NCI-H748 treated with DMSO at 0.1 percent for 48 hours (cell line): ENCODE measurements around the gene RBKS.
"Not testable (repeated sequence)": the region's sequence is repeated elsewhere in the genome, so short reads cannot be mapped to it uniquely, and the experiment has no call there.

Experiments used
- DNase-seq: peaks from one replicate; lab custom pipeline; 2025; lab: John Stamatoyannopoulos, UW

RBKS gene

DNA sequence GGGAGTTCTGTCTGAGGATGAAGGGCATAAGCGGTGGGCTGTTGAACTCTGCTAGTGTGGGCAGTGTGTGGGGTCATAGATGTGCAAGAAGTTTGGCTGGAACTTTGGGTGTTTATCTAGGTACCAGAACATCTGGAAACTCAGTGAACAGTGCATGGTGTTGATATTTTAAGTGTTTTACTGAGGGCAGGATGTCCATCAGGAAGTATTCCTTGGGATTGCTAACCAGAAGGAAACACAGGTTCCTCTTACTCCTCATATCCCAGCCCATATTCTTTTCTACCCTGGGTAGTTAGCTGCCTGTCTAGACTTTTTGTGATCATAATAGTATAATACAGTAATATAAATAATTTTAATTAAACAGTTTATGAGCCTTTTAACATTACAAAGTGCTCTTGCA, 15.9 kb upstream of the RBKS start:
- DNase-seq, result no peak

DNA sequence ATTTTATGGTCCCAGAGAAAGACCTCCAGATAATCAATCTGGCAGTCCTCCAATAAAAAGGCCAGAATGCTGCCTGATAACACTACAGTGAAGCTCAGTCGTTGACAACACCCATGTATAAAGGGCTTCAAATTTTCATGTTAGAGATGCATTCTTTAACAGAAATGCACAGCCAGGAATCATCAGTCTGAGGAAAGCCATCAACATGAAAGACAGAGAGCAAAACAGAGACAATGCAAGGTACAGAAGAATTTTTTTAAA, 14.1 kb upstream of the RBKS start:
- no peak for DNase-seq

DNA sequence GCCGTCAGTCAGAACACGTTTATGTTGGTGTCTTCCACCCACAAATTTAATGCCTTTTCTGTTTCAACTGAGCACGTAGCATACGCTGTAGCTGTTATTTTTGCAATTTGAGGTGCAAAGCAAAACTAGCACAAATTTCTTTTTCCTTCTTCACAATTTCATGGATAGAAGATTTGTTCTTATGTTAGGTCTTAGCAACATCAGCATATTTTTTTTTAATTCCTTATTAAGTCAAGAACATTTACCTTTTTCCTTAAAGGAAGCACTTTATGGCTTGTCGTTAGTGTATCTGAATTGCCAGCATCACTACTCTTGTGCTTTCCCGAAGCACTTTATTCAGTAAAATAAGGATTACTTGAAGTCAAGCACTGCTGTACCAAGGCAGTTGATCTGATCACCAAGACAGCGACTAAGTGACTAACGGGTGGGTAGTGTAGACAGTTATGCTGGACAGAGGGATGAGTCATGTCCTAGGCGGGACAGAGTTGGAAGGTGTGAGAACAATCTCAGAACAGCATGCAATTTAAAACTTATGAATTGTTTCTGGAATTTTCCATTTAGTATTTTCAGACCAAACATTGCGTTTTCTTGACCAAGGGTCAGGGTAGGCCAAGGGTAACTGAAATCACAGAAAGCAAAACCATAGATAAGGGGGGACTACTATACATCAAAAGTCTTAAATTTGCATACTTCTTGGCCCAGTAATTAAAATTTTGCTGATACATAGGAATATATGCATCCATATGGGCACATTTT, 13.6 kb upstream of the RBKS start:
- DNase-seq, result no peak

DNA sequence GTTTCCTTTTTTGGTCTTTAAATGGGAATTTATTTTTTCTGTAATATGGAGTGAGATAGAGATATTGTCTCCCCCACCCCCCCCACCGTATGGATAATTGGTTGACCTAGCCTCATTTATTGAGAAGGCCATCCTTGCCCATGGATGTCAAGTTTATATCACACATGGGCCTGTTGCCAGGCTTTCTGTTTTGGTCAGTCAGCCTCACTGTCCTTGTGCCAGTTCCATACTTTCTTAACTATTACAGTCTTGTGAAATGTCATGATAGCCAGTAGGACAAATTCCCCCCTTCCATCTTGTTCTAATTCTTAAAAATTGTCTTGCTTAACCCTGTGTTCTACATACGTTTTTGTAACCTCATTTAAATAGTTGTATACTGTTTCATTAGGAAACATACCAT, 12.8 kb upstream of the RBKS start:
- DNase-seq, result no peak

DNA sequence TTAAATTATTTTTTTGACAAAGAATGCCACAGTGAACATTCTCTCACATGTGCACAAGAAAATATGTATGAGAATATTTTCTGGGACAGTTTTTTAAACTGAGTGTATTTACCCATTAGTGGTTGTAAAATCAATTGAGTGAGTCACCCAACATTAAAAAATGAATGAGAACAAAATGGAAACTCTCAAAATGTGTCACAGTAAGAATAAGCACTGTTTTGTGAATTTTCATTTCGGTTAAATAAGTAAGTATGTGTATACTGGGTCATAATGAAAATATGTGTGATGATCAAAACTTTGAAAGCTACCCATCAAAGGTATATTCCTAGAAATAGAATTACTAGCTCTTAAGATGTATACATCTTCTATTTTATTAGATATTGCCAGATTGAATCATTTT, 11.9 kb upstream of the RBKS start:
- DNase-seq, result no peak

DNA sequence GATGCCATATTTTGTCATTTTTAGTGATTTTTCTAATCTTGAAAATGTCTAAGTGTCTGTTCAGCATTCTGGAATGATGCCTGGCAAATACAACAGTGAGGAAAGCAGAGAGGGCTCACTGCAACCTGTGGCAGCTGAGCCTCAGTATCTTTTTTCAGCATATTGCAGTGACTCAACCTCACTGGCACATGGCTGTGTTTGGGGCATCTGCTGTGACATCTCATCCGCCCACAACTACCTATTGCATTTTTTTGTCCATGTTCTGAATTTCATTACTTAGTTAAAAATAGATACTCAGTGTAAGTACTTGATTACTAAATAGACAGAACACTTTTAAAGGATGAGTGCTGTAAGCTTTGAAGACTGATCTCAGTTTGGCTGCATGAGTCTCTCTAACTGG, 11.0 kb upstream of the RBKS start:
- no peak for DNase-seq

DNA sequence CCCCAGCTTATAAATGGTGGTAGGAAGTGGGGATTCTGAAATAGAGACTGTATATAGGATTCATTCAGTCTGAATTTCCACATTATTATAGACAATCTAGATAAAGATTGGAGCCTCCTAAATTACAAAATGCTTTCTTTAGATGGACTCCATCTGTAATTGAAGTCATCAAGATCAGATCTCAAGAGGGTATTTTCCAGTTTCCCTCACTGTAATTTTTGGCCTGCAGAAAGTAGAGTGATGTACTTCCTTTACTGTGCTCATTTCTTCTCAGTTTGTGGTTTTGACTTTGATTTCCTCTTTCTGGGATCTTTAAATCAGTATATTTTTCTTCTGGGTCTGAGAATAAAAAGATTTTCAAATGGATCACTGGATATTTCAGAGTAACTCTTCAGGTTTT, 7.5 kb upstream of the RBKS start:
- DNase-seq, result no peak

DNA sequence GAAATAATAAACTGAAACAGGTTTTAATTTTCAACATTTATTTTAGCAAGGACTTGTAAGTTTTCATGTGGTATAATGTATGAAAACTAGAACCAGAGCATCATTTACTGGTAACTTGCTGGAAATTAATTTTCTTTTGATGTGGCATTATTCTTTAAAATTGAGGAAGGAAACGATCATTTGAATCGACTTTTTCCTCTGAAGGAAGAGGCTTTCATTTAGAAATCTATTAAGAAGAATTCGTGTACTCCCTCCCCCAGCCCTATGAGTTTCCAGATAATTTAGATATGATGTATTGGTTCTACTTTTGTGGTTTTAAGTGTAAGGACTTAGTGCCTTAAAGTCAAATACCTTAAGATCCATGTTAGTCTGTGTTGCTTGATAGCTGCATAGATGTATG, 2.8 kb upstream of the RBKS start:
- DNase-seq, result no peak

DNA sequence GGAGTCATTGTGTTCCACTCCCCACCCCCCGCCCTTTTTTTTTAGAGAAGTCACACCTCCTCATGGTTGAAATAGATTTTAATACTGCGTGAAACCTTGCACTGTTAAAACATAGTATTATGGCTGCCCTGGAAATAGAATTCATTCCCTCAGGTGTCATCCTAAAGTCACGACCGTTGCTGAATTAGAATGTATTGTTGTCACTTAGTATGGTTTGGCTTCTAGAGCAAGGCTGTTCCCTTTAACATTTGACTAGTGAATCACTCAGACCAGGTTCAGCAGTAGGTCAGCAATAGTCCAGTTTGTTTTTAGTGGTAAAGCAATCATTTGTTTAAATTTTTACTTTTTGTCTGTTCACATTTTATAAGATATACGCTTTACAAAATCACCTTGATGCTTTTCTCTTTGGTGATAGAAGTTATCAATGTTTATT, 1.5 kb upstream of the RBKS start:
- DNase-seq, result no peak

DNA sequence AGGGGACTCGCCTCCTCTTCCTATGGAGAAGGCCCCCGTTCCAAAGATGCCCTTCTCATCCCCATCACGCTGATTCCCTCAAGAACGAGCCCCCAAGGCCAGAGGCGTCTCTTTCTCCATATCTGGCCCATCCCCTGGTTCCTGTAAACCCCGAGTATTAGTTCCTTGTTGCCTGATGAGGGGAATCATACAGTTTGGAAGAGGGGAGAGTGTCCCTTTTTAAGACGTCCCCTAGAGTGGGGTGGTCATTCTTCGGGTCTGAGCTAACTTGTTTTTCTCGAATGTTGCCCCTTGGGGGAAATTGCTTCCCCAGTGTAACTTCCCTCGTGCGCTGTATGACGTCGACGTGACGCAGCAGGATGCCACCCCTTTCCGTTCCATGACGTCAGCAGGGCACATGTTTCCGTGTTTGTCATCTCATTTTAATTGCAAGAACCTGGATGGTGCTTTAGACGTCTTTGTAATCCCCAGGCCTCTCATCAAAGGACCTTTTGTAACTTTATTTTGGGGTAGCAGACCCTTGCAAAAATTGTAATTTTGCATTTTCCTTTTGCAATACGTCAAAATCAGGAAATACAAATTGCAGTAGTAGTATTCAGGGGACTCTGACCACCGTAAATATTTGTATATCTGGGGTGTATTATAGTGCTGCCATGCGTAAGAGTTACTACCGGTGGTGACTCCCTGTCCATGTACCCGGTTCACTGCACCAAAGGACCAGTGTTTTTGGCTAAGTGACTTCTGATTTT, 911 bp upstream of the RBKS start:
- peak; percentile 34 for DNase-seq

DNA sequence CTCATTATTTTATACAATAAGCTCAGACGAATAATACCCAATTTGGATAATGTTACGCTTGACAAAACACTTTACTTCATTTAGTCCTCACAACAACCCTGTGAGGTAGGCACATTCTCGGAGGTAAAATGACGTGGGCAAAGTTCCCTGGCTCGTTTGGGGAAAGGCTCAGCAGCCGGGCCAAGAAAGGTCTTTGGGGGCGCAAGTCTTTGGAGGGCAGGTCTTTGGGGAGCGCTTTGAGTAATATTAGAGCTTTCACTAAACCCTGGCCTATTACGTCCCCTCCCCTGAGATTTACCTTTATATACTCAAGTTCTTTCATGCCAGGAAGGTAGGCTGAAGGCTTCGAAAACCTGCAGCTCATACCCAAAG, 427 bp downstream of the RBKS start:
- no peak for DNase-seq

DNA sequence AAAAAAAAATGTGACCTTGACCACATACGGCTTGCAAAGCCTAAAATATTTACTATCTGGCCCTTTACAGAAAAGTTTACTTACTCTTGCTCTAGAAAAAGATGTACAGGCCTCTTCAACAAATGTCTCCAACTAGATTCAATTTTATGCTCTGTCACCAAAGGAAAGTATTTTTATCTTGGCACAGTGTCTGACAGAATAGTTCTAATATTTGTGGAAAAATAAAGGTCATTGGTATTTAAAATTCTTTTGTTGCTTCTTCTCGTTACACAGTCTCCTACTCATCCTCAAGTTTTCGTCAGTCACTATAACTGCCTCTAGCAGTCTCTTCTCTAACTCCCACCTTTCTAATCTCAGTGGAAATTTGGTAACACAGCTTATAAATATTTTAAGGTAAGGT, 1.4 kb downstream of the RBKS start:
- no peak for DNase-seq

DNA sequence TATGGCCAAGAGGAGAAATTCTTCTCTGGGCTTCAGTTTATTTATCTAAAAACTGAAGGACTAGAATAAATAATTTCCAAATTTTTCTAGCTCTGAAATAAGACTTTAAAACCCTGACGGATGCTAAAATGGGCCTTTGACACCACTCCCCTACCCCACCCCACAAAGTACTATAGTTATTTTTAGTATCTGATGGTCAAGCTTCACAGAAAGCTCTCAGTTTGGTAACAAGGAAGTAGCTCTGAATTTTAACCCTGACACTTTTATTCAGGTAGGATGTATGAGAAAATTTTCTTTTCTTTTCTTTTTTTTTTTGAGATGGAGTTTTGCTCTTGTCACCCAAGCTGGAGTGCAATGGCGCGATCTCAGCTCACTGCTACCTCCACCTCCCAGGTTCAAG, 2.4 kb downstream of the RBKS start:
- no peak for DNase-seq

DNA sequence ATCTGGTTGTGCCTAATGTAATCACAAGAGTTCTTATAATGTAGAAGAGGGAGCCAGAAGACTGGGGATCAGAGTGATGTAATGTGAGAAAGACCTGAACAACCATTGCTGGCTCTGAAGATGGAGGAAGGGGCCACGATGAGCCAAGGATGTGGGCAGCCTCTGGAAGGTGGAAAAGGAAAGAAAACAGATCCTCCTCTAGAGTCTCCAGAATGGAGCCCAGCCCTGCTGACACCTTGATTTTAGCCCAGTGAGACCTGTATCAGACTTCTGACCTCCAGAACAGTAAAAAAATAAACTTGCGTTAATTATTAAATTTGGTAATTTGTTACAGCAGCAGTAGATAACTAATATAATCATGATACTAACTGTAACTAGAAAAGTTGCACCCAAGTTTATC, 3.1 kb downstream of the RBKS start:
- no peak for DNase-seq

DNA sequence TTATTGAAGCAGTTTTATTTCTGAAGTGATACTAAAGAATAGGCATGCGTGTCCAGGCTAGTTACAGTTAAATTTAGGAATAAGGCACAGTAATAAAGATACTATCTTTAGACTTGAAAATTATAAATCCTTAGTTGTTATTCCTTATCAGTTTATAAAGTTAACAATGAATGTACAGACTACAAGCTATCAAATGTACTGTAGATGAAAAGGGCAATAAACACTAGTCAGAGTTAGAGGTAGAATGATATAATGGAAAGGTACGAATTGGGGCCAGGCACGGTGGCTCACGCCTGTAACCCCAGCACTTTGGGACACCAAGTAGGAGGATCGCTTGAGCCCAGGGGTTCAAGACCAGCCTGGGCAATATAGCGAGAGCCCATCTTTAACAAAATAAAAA, 3.9 kb downstream of the RBKS start:
- DNase-seq, result no peak

DNA sequence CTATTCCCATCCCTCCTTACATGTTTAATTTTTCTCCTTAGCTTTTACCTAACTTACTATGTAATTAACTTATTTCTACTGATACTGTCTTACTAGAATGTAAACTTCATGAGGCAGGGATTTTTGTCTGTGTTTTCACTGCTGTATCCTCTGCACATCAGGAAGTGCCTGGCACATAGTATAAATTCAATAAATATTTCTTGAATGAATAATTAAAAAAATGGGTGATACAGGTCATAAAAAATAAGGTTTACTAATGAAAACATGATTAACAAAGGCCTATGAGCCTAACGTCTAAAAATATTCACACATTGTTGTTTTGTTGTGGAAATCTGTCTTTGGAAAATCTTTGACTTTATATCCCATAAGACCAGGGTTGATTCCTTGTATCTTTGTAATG, 4.5 kb downstream of the RBKS start:
- DNase-seq, result no peak

DNA sequence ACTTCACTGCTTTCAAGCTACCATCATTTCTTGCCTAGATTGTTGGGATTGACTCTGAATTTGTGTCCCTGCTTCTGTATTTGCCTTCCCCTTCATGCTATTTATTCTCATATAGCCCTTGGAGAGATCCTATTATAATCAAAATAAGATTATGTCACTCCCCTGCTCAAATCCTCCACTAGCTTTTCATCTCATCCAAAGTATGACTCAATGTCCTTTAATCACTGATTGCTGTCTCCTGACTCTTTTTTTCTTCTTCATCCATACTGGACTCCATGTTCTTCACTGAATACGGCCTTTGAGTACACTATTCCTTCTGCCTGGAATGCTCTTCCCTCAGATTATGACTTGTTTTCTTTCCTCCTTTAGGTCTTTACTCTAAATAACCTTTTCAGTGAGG, 5.0 kb downstream of the RBKS start:
- no peak for DNase-seq

DNA sequence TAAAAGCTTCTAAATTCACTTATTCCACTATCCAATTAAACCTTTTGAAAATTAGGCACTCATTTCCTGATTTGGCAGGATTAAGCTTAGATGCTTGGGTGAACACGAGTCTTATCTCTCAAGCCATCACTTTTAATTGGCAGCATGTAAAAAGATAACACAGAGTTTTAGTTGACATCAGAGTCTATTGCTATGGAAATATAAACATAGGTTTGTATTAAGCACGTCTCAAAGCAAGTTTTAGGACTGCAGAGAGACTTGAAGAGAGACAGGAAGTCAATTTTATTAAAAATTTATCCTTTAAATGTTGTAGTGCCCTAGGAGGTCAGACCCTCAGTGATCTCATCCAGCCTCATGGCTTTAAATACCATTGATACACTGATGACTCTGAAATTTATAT, 5.6 kb downstream of the RBKS start:
- DNase-seq, result no peak

DNA sequence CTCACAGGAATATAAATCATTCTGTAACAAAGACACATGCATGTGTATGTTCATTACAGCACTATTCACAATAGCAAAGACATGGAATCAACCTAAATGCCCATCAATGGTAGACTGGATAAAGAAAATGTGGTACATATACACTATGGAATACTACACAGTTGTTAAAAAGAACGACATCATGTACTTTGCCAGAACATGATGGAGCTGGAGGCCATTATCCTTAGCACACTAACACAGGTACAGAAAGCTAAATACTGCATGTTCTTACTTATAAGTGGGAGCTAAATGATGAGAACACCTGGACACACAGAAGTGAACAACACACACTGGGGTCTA, 7.6 kb downstream of the RBKS start:
- not testable (repeated sequence) for DNase-seq

DNA sequence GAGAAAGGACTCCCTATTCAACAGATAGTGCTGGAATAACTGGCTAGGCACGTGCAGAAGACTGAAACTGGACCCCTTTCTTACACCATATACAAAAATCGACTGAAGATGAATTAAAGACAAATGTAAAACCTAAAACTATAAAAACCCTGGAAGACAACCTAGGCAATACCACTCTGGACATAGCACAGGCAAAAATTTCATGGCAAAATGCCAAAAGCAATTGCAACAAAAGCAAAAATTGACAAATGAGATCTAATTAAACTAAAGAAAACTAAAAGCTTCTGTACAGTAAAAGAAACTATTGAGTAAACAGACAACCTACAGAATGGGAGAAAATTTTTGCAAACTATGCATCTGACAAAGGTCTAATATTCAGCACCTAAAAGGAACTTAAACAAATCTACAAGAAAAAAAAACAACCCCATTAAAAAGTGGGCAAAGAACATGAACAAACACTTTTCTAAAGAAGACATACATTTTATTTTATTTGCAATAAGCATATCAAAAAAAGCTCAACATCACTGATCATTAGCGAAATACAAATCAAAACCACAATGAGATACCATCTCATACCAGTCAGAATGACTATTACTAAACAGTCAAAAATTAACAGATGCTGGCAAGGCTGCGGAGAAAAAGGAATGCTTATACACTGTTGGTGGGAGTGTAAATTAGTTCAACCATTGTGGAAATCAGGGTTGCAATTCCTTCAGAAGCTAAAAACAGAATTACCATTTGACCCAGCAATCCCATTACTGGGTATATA, 8.2 kb downstream of the RBKS start:
- DNase-seq, result not testable (repeated sequence)

DNA sequence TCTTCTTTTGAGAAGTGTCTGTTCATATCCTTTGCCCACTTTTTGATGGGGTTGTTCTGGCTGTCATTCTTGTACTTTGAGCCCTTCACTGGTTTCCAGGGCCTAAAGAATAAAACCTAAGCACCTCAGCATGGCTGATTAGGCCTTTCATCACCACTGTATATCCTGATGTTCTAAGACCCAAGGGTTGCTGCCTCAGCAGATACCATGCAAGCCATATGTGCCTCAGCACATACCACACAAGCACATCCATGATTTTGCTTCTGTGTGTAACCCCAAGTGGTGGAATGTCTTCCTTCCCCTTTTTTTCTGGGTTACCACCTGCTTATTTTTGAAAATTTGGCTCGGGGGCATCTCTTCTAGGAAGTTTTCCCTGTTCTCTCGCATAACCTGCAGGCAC, 11.4 kb downstream of the RBKS start:
- DNase-seq, result no peak

DNA sequence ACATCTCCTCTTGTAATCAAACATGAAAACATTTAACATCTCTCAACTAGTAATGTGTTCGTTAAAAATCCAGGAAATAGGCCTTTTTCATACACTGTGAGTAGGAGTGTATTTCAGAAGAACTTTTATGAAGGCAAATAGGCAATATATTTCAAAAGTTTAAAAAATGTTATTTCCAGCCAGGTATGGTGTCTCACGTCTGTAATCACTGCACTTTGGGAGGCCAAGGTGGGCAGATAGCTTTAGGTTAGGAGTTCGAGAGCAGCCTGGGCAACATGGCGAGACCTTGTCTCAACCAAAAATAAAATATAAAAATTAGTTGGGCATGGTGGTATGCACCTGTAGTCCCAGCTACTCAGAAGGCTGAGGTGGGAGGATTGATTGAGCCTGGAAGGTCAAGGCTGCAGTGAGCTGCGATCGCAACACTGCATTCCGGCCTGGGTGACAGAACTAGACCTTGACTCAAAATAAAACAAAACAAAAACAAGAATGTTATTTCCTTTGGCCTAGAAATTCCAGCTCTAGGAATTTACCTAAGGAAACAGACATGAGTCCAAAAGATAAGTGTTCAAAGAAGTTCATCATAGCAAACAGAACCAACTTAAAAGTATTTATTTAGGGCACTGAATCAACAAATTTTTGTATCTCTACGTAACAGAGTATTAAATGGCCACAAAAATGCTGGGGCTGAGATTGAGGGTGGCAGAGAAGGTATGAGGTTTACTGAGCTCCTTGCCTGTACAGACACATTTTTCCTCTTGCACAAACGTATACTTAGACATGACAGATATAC, 14.9 kb downstream of the RBKS start:
- DNase-seq, result no peak

DNA sequence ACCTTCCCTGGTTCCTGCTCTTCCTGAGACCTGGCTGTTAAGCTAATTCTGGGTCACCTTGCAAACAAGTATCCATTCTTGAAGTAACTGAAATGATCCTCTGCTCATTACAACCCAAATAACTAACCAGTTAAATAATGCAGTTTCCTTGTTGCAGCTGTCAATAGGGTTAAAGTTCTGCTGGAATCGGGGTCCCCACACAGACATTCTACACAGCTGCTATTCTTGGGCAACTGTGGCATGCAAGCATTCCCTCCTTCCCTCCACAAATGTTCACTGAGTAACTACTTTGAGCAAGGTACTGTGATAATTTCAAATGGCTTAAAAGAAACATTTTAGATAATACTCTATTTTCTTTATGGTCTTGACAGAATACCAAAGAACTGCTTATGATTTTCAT, 17.1 kb downstream of the RBKS start:
- DNase-seq, result no peak
